HepG2 (cell line): ENCODE measurements around the gene MED12.

Experiments
- BCLAF1 ChIP-seq: fragments of 450-650 bp; IDR thresholded peaks from 2 replicates; pipeline ENCODE4 v1.6.1; 2017; ENCODE audit warnings: mild to moderate bottlenecking
- CENPBD1 ChIP-seq: sonication (generic); formaldehyde crosslinking; IDR thresholded peaks from 2 replicates; pipeline ENCODE4 v1.8.0; 2022; ENCODE audit warnings: missing genetic modification reagents, low read depth, mild to moderate bottlenecking, borderline replicate concordance
- NFAT5 ChIP-seq: sonication (generic); formaldehyde crosslinking; IDR thresholded peaks from 2 replicates; pipeline ENCODE4 v1.4.0; 2020; ENCODE audit warnings: missing genetic modification reagents
- POLR2A ChIP-seq, 2 experiments: IDR thresholded peaks; 2 replicates each; pipeline ENCODE4 v1.6.1; 2011; ENCODE audit warnings: low read depth in 2 of 2, low read length in 2 of 2, mild to moderate bottlenecking in 1 of 2, moderate library complexity in 1 of 2; ENCODE audit not compliant: insufficient read depth in 1 of 2
- RELA ChIP-seq: sonication (generic); formaldehyde crosslinking; IDR thresholded peaks from 2 replicates; pipeline ENCODE4 v1.4.0; 2020; ENCODE audit warnings: missing genetic modification reagents
- SMC3 ChIP-seq: IDR thresholded peaks from 2 replicates; pipeline ENCODE4 v1.6.1; 2011; ENCODE audit warnings: low read length, improper control_type of control experiment
- TF ChIP-seq, protein P1 (sequence below): sonication (generic); formaldehyde crosslinking; IDR thresholded peaks from 2 replicates; pipeline ENCODE4 v1.4.0; 2020; ENCODE audit warnings: missing genetic modification reagents, borderline replicate concordance

GRCh38 chrX:71177327-71177726, 58.9 kb downstream of the MED12 start:
- no peak for TF ChIP-seq NFAT5 (CRISPR knock-in tag)
- TF ChIP-seq SMC3, result no peak
- TF ChIP-seq CENPBD1, result no peak
- no peak for TF ChIP-seq BCLAF1
- no peak for TF ChIP-seq POLR2A (IDR thresholded peaks at IDR 0.05; ENCODE audit: insufficient read depth in 1 of 2, low read depth in 2 of 2, low read length in 2 of 2)
- TF ChIP-seq, protein P1, sequence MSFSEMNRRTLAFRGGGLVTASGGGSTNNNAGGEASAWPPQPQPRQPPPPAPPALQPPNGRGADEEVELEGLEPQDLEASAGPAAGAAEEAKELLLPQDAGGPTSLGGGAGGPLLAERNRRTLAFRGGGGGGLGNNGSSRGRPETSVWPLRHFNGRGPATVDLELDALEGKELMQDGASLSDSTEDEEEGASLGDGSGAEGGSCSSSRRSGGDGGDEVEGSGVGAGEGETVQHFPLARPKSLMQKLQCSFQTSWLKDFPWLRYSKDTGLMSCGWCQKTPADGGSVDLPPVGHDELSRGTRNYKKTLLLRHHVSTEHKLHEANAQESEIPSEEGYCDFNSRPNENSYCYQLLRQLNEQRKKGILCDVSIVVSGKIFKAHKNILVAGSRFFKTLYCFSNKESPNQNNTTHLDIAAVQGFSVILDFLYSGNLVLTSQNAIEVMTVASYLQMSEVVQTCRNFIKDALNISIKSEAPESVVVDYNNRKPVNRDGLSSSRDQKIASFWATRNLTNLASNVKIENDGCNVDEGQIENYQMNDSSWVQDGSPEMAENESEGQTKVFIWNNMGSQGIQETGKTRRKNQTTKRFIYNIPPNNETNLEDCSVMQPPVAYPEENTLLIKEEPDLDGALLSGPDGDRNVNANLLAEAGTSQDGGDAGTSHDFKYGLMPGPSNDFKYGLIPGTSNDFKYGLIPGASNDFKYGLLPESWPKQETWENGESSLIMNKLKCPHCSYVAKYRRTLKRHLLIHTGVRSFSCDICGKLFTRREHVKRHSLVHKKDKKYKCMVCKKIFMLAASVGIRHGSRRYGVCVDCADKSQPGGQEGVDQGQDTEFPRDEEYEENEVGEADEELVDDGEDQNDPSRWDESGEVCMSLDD, result no peak
- TF ChIP-seq RELA, result no peak
